ENCODE data around the gene KDM1A. TPM values are rescaled to one million over a fixed set of nuclear protein-coding genes. Genes with fewer than 3 reads are reported as not detected.

Gene KDM1A
- total RNA-seq, 1 experiment from 2014 or later = 72.3 TPM

DNA sequence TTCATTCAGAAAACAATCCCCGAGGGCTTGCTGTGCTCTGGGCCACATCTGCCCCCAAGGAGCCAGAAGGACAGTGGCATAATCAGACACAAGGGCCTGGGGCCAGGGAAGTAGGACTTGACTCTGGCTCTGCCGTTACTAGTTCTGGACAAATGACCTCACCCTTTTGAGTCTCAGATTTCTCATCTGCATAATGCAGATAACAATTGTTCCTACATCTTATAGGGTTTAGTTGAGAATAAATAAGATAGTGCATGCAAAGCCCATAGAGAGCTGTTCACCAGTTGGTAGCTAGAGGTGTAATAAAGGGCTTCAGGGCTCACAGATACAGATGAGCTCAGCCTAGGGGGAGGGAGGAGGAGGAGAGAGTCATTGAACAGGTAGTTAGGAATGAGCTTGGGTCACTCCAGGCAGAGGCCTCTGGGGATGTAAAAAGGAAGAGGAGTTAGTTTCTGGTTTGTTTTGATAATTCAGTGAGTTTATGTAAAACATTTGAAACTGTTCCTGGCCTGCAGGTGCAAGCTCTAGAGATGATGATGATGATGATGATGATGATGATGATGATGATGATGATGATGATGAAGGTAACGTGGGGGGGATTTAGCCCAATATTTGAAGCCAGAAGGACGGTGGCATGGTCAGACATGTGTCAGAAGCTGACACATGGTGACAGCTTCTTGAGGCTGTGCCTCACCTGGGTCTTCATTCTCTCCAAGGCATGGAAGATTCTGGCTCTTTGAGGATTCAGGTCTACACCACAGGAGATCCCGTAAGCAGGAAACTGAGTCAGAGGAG lies 47.5 kb upstream of the KDM1A start:
- Mint-ChIP-seq H3K9me3 (ENCODE audit: unreplicated experiment) (no peaks in the 10 kb centered on the region), H3K4me3 (ENCODE audit: unreplicated experiment) (no peak overlapping the region), H3K4me1 (ENCODE audit: insufficient read depth, unreplicated experiment) (peaks cover 41% of the 10 kb centered on the region), H3K27me3 (ENCODE audit: insufficient read depth, unreplicated experiment) (peaks cover 10% of the 10 kb centered on the region), H3K27ac (ENCODE audit: low read depth, unreplicated experiment) (no peak overlapping the region), H3K36me3 (ENCODE audit: insufficient read depth, unreplicated experiment) (no peaks in the 10 kb centered on the region)
- no TSS peak for BruUV-seq (replicated peaks)
- intact Hi-C loops (cut with micrococcal nuclease) = no loop called here
- TF ChIP-seq, protein P1, sequence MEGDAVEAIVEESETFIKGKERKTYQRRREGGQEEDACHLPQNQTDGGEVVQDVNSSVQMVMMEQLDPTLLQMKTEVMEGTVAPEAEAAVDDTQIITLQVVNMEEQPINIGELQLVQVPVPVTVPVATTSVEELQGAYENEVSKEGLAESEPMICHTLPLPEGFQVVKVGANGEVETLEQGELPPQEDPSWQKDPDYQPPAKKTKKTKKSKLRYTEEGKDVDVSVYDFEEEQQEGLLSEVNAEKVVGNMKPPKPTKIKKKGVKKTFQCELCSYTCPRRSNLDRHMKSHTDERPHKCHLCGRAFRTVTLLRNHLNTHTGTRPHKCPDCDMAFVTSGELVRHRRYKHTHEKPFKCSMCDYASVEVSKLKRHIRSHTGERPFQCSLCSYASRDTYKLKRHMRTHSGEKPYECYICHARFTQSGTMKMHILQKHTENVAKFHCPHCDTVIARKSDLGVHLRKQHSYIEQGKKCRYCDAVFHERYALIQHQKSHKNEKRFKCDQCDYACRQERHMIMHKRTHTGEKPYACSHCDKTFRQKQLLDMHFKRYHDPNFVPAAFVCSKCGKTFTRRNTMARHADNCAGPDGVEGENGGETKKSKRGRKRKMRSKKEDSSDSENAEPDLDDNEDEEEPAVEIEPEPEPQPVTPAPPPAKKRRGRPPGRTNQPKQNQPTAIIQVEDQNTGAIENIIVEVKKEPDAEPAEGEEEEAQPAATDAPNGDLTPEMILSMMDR (IDR thresholded peaks at IDR 0.05; ENCODE audit: unreplicated experiment) = no peak
- POLR2A ChIA-PET = interaction anchor here (0.8 to 1.4 kb wide), 2 partner anchors 49 to 118 kb away, joined by 3 to 6 read pairs; no protein-coding TSS in a partner anchor
- CTCF ChIA-PET = interaction anchor here (1.0 to 1.5 kb wide), 3 partner anchors 213 to 301 kb away, joined by 3 to 8 read pairs (median 4); no protein-coding TSS in a partner anchor
- DNase-seq (ENCODE audit: unreplicated experiment) = no peak

DNA sequence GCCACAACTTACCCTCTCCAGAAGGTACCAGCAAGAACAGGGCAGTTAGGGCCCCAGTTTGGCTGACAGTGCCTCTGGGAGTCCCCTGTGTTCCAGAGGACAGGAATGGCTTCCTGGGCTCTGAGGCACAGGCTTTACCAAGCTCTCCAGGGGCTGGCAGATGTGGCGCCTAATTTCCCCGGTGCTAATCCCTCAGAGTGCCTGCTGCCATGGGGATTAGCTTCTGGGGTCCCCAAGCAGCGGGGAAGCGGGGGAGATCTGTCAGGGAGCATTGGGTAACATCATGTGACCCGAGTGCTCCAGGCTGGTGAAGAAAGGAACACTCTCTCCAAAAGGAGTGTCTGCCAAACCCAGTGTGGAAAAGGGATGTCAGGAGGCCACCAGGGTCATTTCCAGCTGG lies 46.5 kb upstream of the KDM1A start, which contains the start of gene LACTBL1:
Gene LACTBL1 (minus strand): TSS at position 107 of the 400 bp plus-strand sequence. CDS start 550 bp downstream, outside the sequence.
- ChIA-PET POLR2A (no interaction called here), CTCF (interaction anchor here (0.6 to 1.5 kb wide), 4 partner anchors 8 to 302 kb away, joined by 3 to 6 read pairs (median 4); no protein-coding TSS in a partner anchor)
- Mint-ChIP-seq H3K36me3 (ENCODE audit: insufficient read depth, unreplicated experiment) (no peaks in the 10 kb centered on the region), H3K27ac (ENCODE audit: low read depth, unreplicated experiment) (no peak within 1 kb of the TSS), H3K4me1 (ENCODE audit: insufficient read depth, unreplicated experiment) (peaks cover 48% of the 10 kb centered on the region), H3K9me3 (ENCODE audit: unreplicated experiment) (no peaks in the 10 kb centered on the region), H3K27me3 (ENCODE audit: insufficient read depth, unreplicated experiment) (peaks cover 10% of the 10 kb centered on the region), H3K4me3 (ENCODE audit: unreplicated experiment) (no peak within 1 kb of the TSS)
- no peak for DNase-seq (ENCODE audit: unreplicated experiment)
- intact Hi-C loops (cut with micrococcal nuclease) = no loop called here
- BruUV-seq (replicated peaks) = no TSS peak
- TF ChIP-seq, protein P1 (IDR thresholded peaks at IDR 0.05; ENCODE audit: unreplicated experiment) = no peak

DNA sequence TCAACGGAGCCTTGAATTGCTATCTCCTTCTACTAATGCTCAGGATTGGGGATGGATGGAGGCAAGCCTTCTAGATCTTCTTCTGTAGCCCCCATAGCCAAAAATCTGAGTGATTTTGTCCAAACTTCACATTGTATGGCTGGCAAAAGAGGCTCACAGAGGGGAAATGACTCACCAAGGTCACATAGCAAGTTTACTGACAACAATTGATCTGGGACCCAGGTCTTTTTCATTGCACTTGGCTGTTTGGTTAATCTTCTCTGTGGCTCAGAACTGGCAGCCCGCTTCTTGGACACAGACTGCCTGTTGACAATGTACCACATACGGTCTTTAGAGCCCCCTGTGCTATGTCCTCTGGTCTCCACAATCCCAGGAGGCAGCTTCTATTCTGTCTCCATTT lies 43.6 kb upstream of the KDM1A start:
- Mint-ChIP-seq H3K27me3 (ENCODE audit: insufficient read depth, unreplicated experiment) (no peaks in the 10 kb centered on the region), H3K4me1 (ENCODE audit: insufficient read depth, unreplicated experiment) (peaks cover 36% of the 10 kb centered on the region), H3K4me3 (ENCODE audit: unreplicated experiment) (no peak overlapping the region), H3K36me3 (ENCODE audit: insufficient read depth, unreplicated experiment) (no peaks in the 10 kb centered on the region), H3K9me3 (ENCODE audit: unreplicated experiment) (no peaks in the 10 kb centered on the region), H3K27ac (ENCODE audit: low read depth, unreplicated experiment) (no peak overlapping the region)
- TF ChIP-seq, protein P1 (IDR thresholded peaks at IDR 0.05; ENCODE audit: unreplicated experiment) = no peak
- intact Hi-C loops (cut with micrococcal nuclease) = loop anchor here (1.0 to 5.0 kb wide), 8 partner anchors 43 to 662 kb away; partner anchors contain the start of gene KDM1A
- ChIA-PET POLR2A (no interaction called here), CTCF (interaction anchor here (0.6 to 2.1 kb wide), 6 partner anchors 11 to 298 kb away, joined by 3 to 12 read pairs (median 4); no protein-coding TSS in a partner anchor)
- no TSS peak for BruUV-seq (replicated peaks)
- no peak for DNase-seq (ENCODE audit: unreplicated experiment)

DNA sequence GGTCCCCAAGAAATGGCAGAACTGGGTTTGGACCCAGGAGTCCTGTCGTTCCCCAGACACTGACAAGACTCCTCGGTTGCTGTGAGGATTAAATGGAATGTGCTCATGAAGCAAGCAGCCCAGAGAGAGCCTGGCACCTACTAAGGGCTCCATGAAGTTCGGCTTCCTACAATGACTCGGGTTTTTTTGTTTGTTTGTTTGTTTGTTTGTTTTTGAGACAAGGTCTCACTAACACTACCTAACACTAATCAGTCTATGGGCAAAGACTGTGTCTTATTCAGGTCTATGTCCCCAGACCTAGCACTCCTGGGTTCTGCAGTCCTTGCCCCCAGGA lies 43.2 kb upstream of the KDM1A start:
- DNase-seq (ENCODE audit: unreplicated experiment) = no peak
- Mint-ChIP-seq H3K36me3 (ENCODE audit: insufficient read depth, unreplicated experiment) (no peaks in the 10 kb centered on the region), H3K27me3 (ENCODE audit: insufficient read depth, unreplicated experiment) (no peaks in the 10 kb centered on the region), H3K27ac (ENCODE audit: low read depth, unreplicated experiment) (no peak overlapping the region), H3K4me3 (ENCODE audit: unreplicated experiment) (no peak overlapping the region), H3K9me3 (ENCODE audit: unreplicated experiment) (no peaks in the 10 kb centered on the region), H3K4me1 (ENCODE audit: insufficient read depth, unreplicated experiment) (peaks cover 36% of the 10 kb centered on the region)
- ChIA-PET CTCF (interaction anchor here (0.6 to 2.1 kb wide), 7 partner anchors 12 to 297 kb away, joined by 3 to 15 read pairs (median 3); no protein-coding TSS in a partner anchor), POLR2A (no interaction called here)
- intact Hi-C loops (cut with micrococcal nuclease) = loop anchor here (1.0 to 5.0 kb wide), 8 partner anchors 43 to 661 kb away; partner anchors contain the start of gene KDM1A
- no TSS peak for BruUV-seq (replicated peaks)
- TF ChIP-seq, protein P1 (IDR thresholded peaks at IDR 0.05; ENCODE audit: unreplicated experiment) = no peak
